AG04450 (cell line): ENCODE results near the gene TOX2. TPM values are rescaled to one million over a fixed set of nuclear protein-coding genes. Genes with fewer than 3 reads are reported as not detected.

ENCODE experiments used
- CTCF ChIA-PET: fragments of 300-600, 350-600 bp; formaldehyde crosslinking; extraction: SDS; loops from one replicate; lab custom pipeline; 2022; ENCODE audit warnings: antibody characterized with exemption, inconsistent platforms; lab: Charles Lee
- POLR2A ChIA-PET: fragments of 350-600 bp; formaldehyde crosslinking; extraction: SDS; loops from one replicate; lab custom pipeline; 2021; ENCODE audit warnings: antibody characterized with exemption, inconsistent platforms; lab: Yijun Ruan, JAX
- DNase-seq: peaks from one replicate; pipeline ENCODE4 v3.0.0-alpha.2; 2011; ENCODE audit warnings: low read depth, low spot score
- H3K27ac ChIP-seq: one replicate; pipeline ENCODE4 v1.5.1; 2012; ENCODE audit warnings: low read depth, low read length, control low read depth
- H3K27me3 ChIP-seq: one replicate; pipeline ENCODE4 v1.6.0; 2012; ENCODE audit warnings: low read length; ENCODE audit not compliant: control insufficient read depth, insufficient read depth
- H3K4me3 ChIP-seq: 2 replicates; pipeline ENCODE4 v1.5.1; 2011; ENCODE audit warnings: mild to moderate bottlenecking, low read depth, low read length, control low read depth
- H3K9me3 ChIP-seq: 2 replicates; pipeline ENCODE4 v1.5.1; 2012; ENCODE audit warnings: low read length; ENCODE audit not compliant: control insufficient read depth, insufficient read depth
- CTCF ChIP-seq: IDR thresholded peaks from 2 replicates; pipeline ENCODE4 v1.5.1; 2011; ENCODE audit warnings: low read depth, low read length, control low read depth, inconsistent platforms
- polyA plus RNA-seq: library from polyadenylated mRNA; depleted of rRNA; stranded (reverse); fragments of >200 nt; gene quantifications from 2 replicates; pipeline ENCODE4 v1.2.3, GENCODE V29; 2011

The TOX2 gene
- polyA plus RNA-seq, 1 experiment: 10.6 TPM

GRCh38 chr20:43987531-43987930 is 72.9 kb downstream of the TOX2 start:
- ChIA-PET POLR2A (no interaction called here), CTCF (no interaction called here)
- Histone ChIP-seq H3K27ac (no peak overlapping the region), H3K27me3 (no peaks in the 10 kb centered on the region), H3K9me3 (no peaks in the 10 kb centered on the region), H3K4me3 (no peak overlapping the region)
- TF ChIP-seq CTCF: no peak
- no peak for DNase-seq

GRCh38 chr20:43988451-43988850 is 73.8 kb downstream of the TOX2 start:
- ChIA-PET CTCF (interaction anchor here (1.2 kb wide), 1 partner anchor 10 kb away, joined by 3 read pairs; no protein-coding TSS in a partner anchor), POLR2A (interaction anchor here (1.1 kb wide), 1 partner anchor 398 kb away, joined by 3 read pairs; the partner anchor contains the start of gene IFT52)
- H3K27me3 ChIP-seq: no peaks in the 10 kb centered on the region
- no peak overlapping the region for H3K4me3 ChIP-seq
- DNase-seq: no peak
- TF ChIP-seq CTCF: no peak
- no peaks in the 10 kb centered on the region for H3K9me3 ChIP-seq
- peak overlapping the region; percentile 11 for H3K27ac ChIP-seq

- ChIA-PET POLR2A (interaction anchor here (0.6 to 1.1 kb wide), 2 partner anchors 297 to 398 kb away, joined by 3 to 5 read pairs; partner anchors contain the start of gene IFT52), CTCF (interaction anchor here (0.6 to 1.2 kb wide), 2 partner anchors 11 to 239 kb away, joined by 3 to 4 read pairs; no protein-coding TSS in a partner anchor)
- no peak overlapping the region for H3K4me3 ChIP-seq
- DNase-seq: peak; percentile 10
- H3K27ac ChIP-seq: peak overlapping the region; percentile 11
- TF ChIP-seq CTCF: peak; percentile 32
- no peaks in the 10 kb centered on the region for H3K9me3 ChIP-seq
- no peaks in the 10 kb centered on the region for H3K27me3 ChIP-seq
Measured at GRCh38 chr20:43988867-43989266, 74.2 kb downstream of the TOX2 start.

- no peaks in the 10 kb centered on the region for H3K27me3 ChIP-seq
- no peak overlapping the region for H3K4me3 ChIP-seq
- CTCF ChIA-PET: no interaction called here
- no peaks in the 10 kb centered on the region for H3K9me3 ChIP-seq
- POLR2A ChIA-PET: no interaction called here
- H3K27ac ChIP-seq: no peak overlapping the region
- DNase-seq: no peak
- no peak for TF ChIP-seq CTCF
Measured at GRCh38 chr20:43991261-43991660, 76.6 kb downstream of the TOX2 start.

GRCh38 chr20:43991982-43992381 is 77.3 kb downstream of the TOX2 start:
- CTCF ChIA-PET: no interaction called here
- POLR2A ChIA-PET: no interaction called here
- Histone ChIP-seq H3K9me3 (no peaks in the 10 kb centered on the region), H3K4me3 (no peak overlapping the region), H3K27ac (no peak overlapping the region), H3K27me3 (no peaks in the 10 kb centered on the region)
- no peak for DNase-seq
- TF ChIP-seq CTCF: no peak
